A673 (cell line): ENCODE results near the gene TUBGCP3.

Source experiments
- CTCF ChIP-seq: fragments of 300-800, 200-600 bp; sonication (generic); conservative IDR thresholded peaks from 2 replicates; pipeline ENCODE4 v1.5.1; 2017; ENCODE audit warnings: low read depth, mild to moderate bottlenecking, antibody characterized with exemption, low read length, moderate library complexity, mixed read lengths
- EZH2 ChIP-seq: fragments of 200-600 bp; sonication (generic); IDR thresholded peaks from 2 replicates; pipeline ENCODE4 v1.6.1; 2017; ENCODE audit warnings: borderline replicate concordance, low read depth, mild to moderate bottlenecking, mixed read lengths, antibody characterized with exemption, low read length; ENCODE audit not compliant: poor library complexity, severe bottlenecking

GRCh38 chr13:112576191-112576590, 11.8 kb downstream of the TUBGCP3 start:
- TF ChIP-seq CTCF = no peak
- no peak for TF ChIP-seq EZH2
